ENCODE data around the gene ASTN2. TPM values are rescaled to one million over a fixed set of nuclear protein-coding genes. Genes with fewer than 3 reads are reported as not detected.
A peak's percentile ranks its signal among the peaks of the same experiment; 100 is the strongest.

The ASTN2 gene
- polyA plus RNA-seq, 1 donor from 2014 or later, result 6.8 TPM

DNA sequence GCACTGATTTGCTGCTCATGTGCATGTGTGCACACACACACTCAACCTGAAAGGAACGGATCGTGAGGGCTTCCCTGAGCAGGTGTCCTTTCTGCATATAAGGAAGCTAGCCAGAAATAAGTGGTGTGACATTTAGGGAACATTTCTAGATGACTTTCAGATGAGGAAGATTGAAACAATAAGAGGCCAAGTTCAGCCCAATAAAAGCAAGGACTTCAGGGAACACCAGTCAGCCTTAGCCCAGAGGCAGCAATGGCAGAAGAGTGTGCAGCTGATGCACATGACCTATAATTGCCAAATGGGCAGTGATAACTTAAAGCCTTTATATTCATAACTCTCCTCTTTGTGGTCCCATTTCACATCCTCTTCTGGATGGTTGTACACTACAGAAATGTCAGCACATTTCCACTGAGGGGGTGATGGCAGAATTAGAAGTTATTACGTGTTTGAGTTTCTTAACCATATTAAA is 472.2 kb downstream of the ASTN2 start:
- no peak overlapping the region for H3K27ac ChIP-seq (ENCODE audit: low read length)
- no peaks in the 10 kb centered on the region for H3K27me3 ChIP-seq (ENCODE audit: insufficient read depth, low read depth, low read length)
- H3K9me2 ChIP-seq (ENCODE audit: insufficient read depth, low read length), result no peaks in the 10 kb centered on the region
- H3K4me3 ChIP-seq (ENCODE audit: low read length), result no peak overlapping the region
- H3K9ac ChIP-seq (ENCODE audit: low read length), result no peak overlapping the region
- H3K9me3 ChIP-seq (ENCODE audit: low read length), result no peaks in the 10 kb centered on the region
- no peaks in the 10 kb centered on the region for H4K20me1 ChIP-seq (ENCODE audit: insufficient read depth)
- no peaks in the 10 kb centered on the region for H3F3A ChIP-seq (ENCODE audit: insufficient read depth, low read length, poor library complexity, severe bottlenecking)
- H3K36me3 ChIP-seq (ENCODE audit: insufficient read depth, low read length), result no peaks in the 10 kb centered on the region
- no peak overlapping the region for H3K4me2 ChIP-seq (ENCODE audit: low read length)
- no peaks in the 10 kb centered on the region for H3K79me2 ChIP-seq (replicated peaks; ENCODE audit: insufficient read depth, low read length)
- H2AFZ ChIP-seq (ENCODE audit: low read depth, low read length), result no peak overlapping the region
- TF ChIP-seq TAF1 (IDR thresholded peaks at IDR 0.05; ENCODE audit: low read depth) (no peak), RAD21 (conservative IDR thresholded peaks at IDR 0.05) (no peak), SMC3 (conservative IDR thresholded peaks at IDR 0.05; ENCODE audit: poor library complexity) (no peak), MXI1 (conservative IDR thresholded peaks at IDR 0.05; ENCODE audit: poor library complexity, severe bottlenecking) (no peak), POLR2AphosphoS5 (IDR thresholded peaks at IDR 0.05) (no peak), EZH2 (IDR thresholded peaks at IDR 0.05; ENCODE audit: borderline replicate concordance, insufficient read depth, low read length, poor library complexity, severe bottlenecking) (no peak), EP300 (conservative IDR thresholded peaks at IDR 0.05; ENCODE audit: poor library complexity, severe bottlenecking) (no peak)
- TF ChIP-seq, protein P1, sequence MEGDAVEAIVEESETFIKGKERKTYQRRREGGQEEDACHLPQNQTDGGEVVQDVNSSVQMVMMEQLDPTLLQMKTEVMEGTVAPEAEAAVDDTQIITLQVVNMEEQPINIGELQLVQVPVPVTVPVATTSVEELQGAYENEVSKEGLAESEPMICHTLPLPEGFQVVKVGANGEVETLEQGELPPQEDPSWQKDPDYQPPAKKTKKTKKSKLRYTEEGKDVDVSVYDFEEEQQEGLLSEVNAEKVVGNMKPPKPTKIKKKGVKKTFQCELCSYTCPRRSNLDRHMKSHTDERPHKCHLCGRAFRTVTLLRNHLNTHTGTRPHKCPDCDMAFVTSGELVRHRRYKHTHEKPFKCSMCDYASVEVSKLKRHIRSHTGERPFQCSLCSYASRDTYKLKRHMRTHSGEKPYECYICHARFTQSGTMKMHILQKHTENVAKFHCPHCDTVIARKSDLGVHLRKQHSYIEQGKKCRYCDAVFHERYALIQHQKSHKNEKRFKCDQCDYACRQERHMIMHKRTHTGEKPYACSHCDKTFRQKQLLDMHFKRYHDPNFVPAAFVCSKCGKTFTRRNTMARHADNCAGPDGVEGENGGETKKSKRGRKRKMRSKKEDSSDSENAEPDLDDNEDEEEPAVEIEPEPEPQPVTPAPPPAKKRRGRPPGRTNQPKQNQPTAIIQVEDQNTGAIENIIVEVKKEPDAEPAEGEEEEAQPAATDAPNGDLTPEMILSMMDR (IDR thresholded peaks at IDR 0.05; ENCODE audit: poor library complexity, severe bottlenecking), result no peak
- TF ChIP-seq, protein P2, sequence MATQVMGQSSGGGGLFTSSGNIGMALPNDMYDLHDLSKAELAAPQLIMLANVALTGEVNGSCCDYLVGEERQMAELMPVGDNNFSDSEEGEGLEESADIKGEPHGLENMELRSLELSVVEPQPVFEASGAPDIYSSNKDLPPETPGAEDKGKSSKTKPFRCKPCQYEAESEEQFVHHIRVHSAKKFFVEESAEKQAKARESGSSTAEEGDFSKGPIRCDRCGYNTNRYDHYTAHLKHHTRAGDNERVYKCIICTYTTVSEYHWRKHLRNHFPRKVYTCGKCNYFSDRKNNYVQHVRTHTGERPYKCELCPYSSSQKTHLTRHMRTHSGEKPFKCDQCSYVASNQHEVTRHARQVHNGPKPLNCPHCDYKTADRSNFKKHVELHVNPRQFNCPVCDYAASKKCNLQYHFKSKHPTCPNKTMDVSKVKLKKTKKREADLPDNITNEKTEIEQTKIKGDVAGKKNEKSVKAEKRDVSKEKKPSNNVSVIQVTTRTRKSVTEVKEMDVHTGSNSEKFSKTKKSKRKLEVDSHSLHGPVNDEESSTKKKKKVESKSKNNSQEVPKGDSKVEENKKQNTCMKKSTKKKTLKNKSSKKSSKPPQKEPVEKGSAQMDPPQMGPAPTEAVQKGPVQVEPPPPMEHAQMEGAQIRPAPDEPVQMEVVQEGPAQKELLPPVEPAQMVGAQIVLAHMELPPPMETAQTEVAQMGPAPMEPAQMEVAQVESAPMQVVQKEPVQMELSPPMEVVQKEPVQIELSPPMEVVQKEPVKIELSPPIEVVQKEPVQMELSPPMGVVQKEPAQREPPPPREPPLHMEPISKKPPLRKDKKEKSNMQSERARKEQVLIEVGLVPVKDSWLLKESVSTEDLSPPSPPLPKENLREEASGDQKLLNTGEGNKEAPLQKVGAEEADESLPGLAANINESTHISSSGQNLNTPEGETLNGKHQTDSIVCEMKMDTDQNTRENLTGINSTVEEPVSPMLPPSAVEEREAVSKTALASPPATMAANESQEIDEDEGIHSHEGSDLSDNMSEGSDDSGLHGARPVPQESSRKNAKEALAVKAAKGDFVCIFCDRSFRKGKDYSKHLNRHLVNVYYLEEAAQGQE (IDR thresholded peaks at IDR 0.05; ENCODE audit: borderline replicate concordance), result no peak

DNA sequence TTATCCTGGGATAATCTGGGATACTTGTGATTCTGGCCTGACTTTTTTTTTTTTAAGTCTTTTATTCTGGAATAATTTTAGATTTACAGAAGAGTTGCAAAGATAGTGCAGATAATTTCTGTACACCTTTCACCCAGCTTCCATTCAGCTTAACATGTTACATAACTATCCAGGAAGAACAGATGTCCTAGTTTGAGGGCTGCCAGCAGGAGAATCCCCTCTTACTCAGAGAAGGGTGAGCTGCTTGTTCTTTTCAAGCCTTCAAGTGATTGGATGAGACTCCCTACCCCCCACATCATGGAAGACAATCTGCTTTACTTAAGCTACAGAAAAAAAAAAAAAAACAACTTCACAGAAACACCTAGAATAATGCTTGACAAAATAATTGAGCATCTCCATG is 473.6 kb downstream of the ASTN2 start:
- H3K27me3 ChIP-seq (ENCODE audit: insufficient read depth, low read depth, low read length), result no peaks in the 10 kb centered on the region
- no peak overlapping the region for H2AFZ ChIP-seq (ENCODE audit: low read depth, low read length)
- H3K4me3 ChIP-seq (ENCODE audit: low read length), result no peak overlapping the region
- TF ChIP-seq, protein P2 (IDR thresholded peaks at IDR 0.05; ENCODE audit: borderline replicate concordance), result no peak
- peak; percentile 1 for TF ChIP-seq EP300 (conservative IDR thresholded peaks at IDR 0.05; ENCODE audit: poor library complexity, severe bottlenecking)
- TF ChIP-seq EZH2 (IDR thresholded peaks at IDR 0.05; ENCODE audit: borderline replicate concordance, insufficient read depth, low read length, poor library complexity, severe bottlenecking), result no peak
- no peaks in the 10 kb centered on the region for H3K79me2 ChIP-seq (replicated peaks; ENCODE audit: insufficient read depth, low read length)
- H3F3A ChIP-seq (ENCODE audit: insufficient read depth, low read length, poor library complexity, severe bottlenecking), result no peaks in the 10 kb centered on the region
- H3K9me2 ChIP-seq (ENCODE audit: insufficient read depth, low read length), result no peaks in the 10 kb centered on the region
- H3K36me3 ChIP-seq (ENCODE audit: insufficient read depth, low read length), result no peaks in the 10 kb centered on the region
- no peak overlapping the region for H3K9ac ChIP-seq (ENCODE audit: low read length)
- H3K27ac ChIP-seq (ENCODE audit: low read length), result no peak overlapping the region
- H3K9me3 ChIP-seq (ENCODE audit: low read length), result no peaks in the 10 kb centered on the region
- no peak overlapping the region for H3K4me2 ChIP-seq (ENCODE audit: low read length)
- H4K20me1 ChIP-seq (ENCODE audit: insufficient read depth), result no peaks in the 10 kb centered on the region
